Coronary artery (tissue), 2 donors: ENCODE results near the gene TTC21A.

ENCODE experiments used
- DNase-seq: peaks from one replicate; pipeline ENCODE4 v3.0.0-alpha.2; 2017; ENCODE audit warnings: low spot score
- H3K27ac ChIP-seq, 2 donors: fragments of 200-600 bp; sonication (generic); one replicate each; pipeline ENCODE4 v1.5.1; 2016 to 2019
- H3K4me3 ChIP-seq: fragments of 200-600 bp; sonication (generic); 2 replicates; pipeline ENCODE4 v1.5.1; 2016; ENCODE audit warnings: mild to moderate bottlenecking, moderate library complexity
- CTCF ChIP-seq: fragments of 200-600 bp; sonication (generic); IDR thresholded peaks from one replicate; pipeline ENCODE4 v1.5.1; 2019; ENCODE audit warnings: antibody characterized with exemption

Gene TTC21A

DNA sequence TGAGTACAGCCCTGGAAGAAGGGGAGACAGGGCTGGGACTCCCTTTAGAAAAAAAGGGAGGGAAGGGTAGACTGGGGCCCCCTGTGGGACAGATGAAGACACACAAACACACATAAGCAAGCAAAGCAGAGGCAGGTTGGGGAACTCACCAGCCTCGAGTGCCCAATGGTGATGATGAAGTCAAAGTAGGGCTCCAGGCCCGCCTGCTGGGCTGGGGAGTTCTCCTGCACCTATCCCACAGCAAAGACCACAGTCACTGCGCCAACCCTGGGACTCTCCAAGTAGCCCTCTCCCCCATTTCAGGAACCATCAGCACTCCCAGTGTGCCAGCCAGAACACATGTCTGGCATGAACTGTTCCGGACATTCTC is 4.2 kb upstream of the TTC21A start:
- TF ChIP-seq CTCF: no peak
- peak overlapping the region in 1 of 2 donors; percentile 96 for H3K27ac ChIP-seq
- no peak overlapping the region for H3K4me3 ChIP-seq
- DNase-seq: no peak

GRCh38 chr3:39103791-39104552 is 3.5 kb upstream of the TTC21A start:
- H3K27ac ChIP-seq: peak overlapping the region in 1 of 2 donors; percentile 96
- TF ChIP-seq CTCF: no peak
- DNase-seq: no peak
- H3K4me3 ChIP-seq: no peak overlapping the region

GRCh38 chr3:39104961-39105686 is 2.4 kb upstream of the TTC21A start:
- Histone ChIP-seq H3K27ac (peak overlapping the region in 1 of 2 donors; percentile 96), H3K4me3 (peak overlapping the region; percentile 85)
- DNase-seq: no peak
- TF ChIP-seq CTCF: no peak

- Histone ChIP-seq H3K4me3 (peak overlapping the region; percentile 85), H3K27ac (peak overlapping the region in 1 of 2 donors; percentile 96)
- DNase-seq: no peak
- no peak for TF ChIP-seq CTCF
Measured at GRCh38 chr3:39105687-39106063, 1.8 kb upstream of the TTC21A start.

- TF ChIP-seq CTCF: no peak
- Histone ChIP-seq H3K27ac (peak overlapping the region; percentile 96 to 98), H3K4me3 (peak overlapping the region; percentile 85)
- DNase-seq: no peak
Measured at GRCh38 chr3:39106281-39106811, 1.1 kb upstream of the TTC21A start.

GRCh38 chr3:39106851-39107387 is 561 bp upstream of the TTC21A start:
- DNase-seq: no peak
- TF ChIP-seq CTCF: no peak
- H3K4me3 ChIP-seq: peak overlapping the region; percentile 85
- H3K27ac ChIP-seq: peak overlapping the region; percentile 96 to 98
